ENCODE measurements around the gene ASB6. TPM values are rescaled to one million over a fixed set of nuclear protein-coding genes. Genes with fewer than 3 reads are reported as not detected.

Gene ASB6
- total RNA-seq, 1 donor from 2014 or later, result 26.2 TPM

GRCh38 chr9:129643706-129644105 is 1.8 kb upstream of the ASB6 start:
- H3K4me3 Mint-ChIP-seq (ENCODE audit: unreplicated experiment), result no peak overlapping the region
- peaks cover 12% of the 10 kb centered on the region for H3K27me3 Mint-ChIP-seq (ENCODE audit: unreplicated experiment)
- no peaks in the 10 kb centered on the region for H3K9me3 Mint-ChIP-seq (ENCODE audit: unreplicated experiment)
- no peak overlapping the region for H3K27ac Mint-ChIP-seq (ENCODE audit: unreplicated experiment)
- no peak for TF ChIP-seq CTCF (IDR thresholded peaks at IDR 0.05; ENCODE audit: unreplicated experiment)
- H3K4me1 Mint-ChIP-seq (ENCODE audit: unreplicated experiment), result peaks cover 7% of the 10 kb centered on the region
- no peak for DNase-seq (ENCODE audit: low spot score)
- H3K36me3 Mint-ChIP-seq (ENCODE audit: low read depth, unreplicated experiment), result peaks cover 9% of the 10 kb centered on the region

GRCh38 chr9:129640871-129641749 is 841 bp downstream of the ASB6 start:
- Mint-ChIP-seq H3K27ac (ENCODE audit: unreplicated experiment) (peak overlapping the region; percentile 21), H3K4me1 (ENCODE audit: unreplicated experiment) (peaks cover 7% of the 10 kb centered on the region), H3K27me3 (ENCODE audit: unreplicated experiment) (peaks cover 7% of the 10 kb centered on the region), H3K9me3 (ENCODE audit: unreplicated experiment) (no peaks in the 10 kb centered on the region), H3K36me3 (ENCODE audit: low read depth, unreplicated experiment) (peaks cover 17% of the 10 kb centered on the region), H3K4me3 (ENCODE audit: unreplicated experiment) (peak overlapping the region; percentile 87)
- no peak for TF ChIP-seq CTCF (IDR thresholded peaks at IDR 0.05; ENCODE audit: unreplicated experiment)
- DNase-seq (ENCODE audit: low spot score), result no peak

DNA sequence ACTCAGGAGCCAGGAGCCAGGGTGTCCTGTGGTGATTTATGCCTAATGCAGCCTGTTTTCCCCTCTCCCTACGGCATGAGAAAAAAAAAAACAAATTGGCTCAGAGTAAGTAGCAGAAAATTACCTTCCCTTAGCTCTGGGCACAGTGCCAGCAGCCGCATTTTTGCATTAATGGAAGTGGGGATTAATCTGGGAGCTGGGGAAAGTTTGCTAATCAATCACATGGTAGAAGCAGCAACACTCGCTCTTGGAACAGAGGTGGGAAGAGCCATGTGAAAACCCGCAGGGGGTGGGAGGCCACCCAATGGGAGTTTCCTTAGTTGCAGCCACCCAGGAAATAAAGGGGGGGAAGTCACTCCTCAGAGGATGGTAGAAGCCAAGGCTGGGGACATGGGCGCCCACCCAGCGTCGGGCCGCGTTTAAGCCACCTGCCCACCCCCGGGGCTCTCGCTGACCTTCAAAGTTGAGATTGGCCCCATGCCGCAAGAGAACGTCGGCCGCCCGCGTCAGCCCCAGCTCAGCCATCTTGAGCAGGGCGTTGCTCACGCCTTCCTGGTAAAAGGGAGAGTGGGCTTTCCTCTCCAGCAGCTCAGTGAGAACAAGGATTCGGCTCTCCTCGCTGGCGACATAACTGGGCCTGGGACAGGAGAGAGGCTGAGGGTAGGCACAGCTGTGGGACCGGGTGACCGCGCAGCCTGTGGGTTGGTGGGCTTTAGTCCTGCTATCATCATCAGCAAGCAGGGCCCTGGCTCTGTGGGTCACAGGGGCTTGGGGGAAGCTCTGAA is 1.7 kb downstream of the ASB6 start:
- Mint-ChIP-seq H3K27me3 (ENCODE audit: unreplicated experiment) (peaks cover 7% of the 10 kb centered on the region), H3K27ac (ENCODE audit: unreplicated experiment) (no peak overlapping the region), H3K4me1 (ENCODE audit: unreplicated experiment) (peaks cover 7% of the 10 kb centered on the region), H3K36me3 (ENCODE audit: low read depth, unreplicated experiment) (peaks cover 21% of the 10 kb centered on the region), H3K9me3 (ENCODE audit: unreplicated experiment) (no peaks in the 10 kb centered on the region), H3K4me3 (ENCODE audit: unreplicated experiment) (peak overlapping the region; percentile 87)
- no peak for DNase-seq (ENCODE audit: low spot score)
- no peak for TF ChIP-seq CTCF (IDR thresholded peaks at IDR 0.05; ENCODE audit: unreplicated experiment)

DNA sequence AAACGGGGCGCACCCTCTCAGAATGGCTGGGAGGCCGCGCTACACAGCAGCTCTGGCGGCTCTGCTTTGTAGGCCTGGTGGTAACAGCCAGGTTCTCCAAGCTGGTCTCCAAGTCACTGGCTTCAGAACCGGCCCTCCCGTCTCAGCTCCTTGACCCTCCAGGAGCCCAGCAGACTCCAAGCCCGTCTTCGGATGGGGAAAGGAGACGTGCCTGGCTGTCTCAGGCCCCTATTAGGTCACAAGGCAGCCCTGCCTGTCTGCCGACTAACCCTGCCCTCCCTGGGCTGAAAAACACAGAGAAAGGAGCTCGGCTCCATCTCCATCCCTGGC is 2.2 kb downstream of the ASB6 start:
- peaks cover 26% of the 10 kb centered on the region for H3K36me3 Mint-ChIP-seq (ENCODE audit: low read depth, unreplicated experiment)
- H3K27ac Mint-ChIP-seq (ENCODE audit: unreplicated experiment), result no peak overlapping the region
- no peak for DNase-seq (ENCODE audit: low spot score)
- H3K4me3 Mint-ChIP-seq (ENCODE audit: unreplicated experiment), result peak overlapping the region; percentile 51
- no peaks in the 10 kb centered on the region for H3K9me3 Mint-ChIP-seq (ENCODE audit: unreplicated experiment)
- peaks cover 7% of the 10 kb centered on the region for H3K27me3 Mint-ChIP-seq (ENCODE audit: unreplicated experiment)
- no peak for TF ChIP-seq CTCF (IDR thresholded peaks at IDR 0.05; ENCODE audit: unreplicated experiment)
- H3K4me1 Mint-ChIP-seq (ENCODE audit: unreplicated experiment), result peaks cover 7% of the 10 kb centered on the region

All from endothelial cell (in vitro differentiated cells).